T47D (cell line): ENCODE results near the gene CCDC74A.
"Not testable (repeated sequence)": the region's sequence is repeated elsewhere in the genome, so short reads cannot be mapped to it uniquely, and the experiment has no call there.

Experiments
- DNase-seq, 2 experiments: peaks; one replicate each; pipeline versions ENCODE4 v3.0.0 to v3.0.0-alpha.2; 2011 to 2012; ENCODE audit warnings: low read depth in 1 of 2, low spot score in 1 of 2
- JUND ChIP-seq: IDR thresholded peaks from 2 replicates; pipeline ENCODE4 v1.6.1; 2012; ENCODE audit warnings: low read depth
- in situ Hi-C: cut with HindIII; loops from 2 replicates; pipeline ENCODE4 v1.10.0; 2016; ENCODE audit warnings: low sequenced_read_pairs, low pct_unique_long_range_greater_than_20kb

The CCDC74A gene

GRCh38 chr2:131532723-131533608, 5.3 kb downstream of the CCDC74A start:
- DNase-seq, in situ Hi-C loops: not testable (repeated sequence)

- DNase-seq, in situ Hi-C loops: not testable (repeated sequence)
These were observed 6.1 kb downstream of the CCDC74A start for GRCh38 chr2:131533609-131534316.

- in situ Hi-C loops, DNase-seq: not testable (repeated sequence)
These were observed 6.6 kb downstream of the CCDC74A start for GRCh38 chr2:131534317-131534672.

- DNase-seq, in situ Hi-C loops: not testable (repeated sequence)
These were observed 7.3 kb downstream of the CCDC74A start for GRCh38 chr2:131534965-131535364.

- in situ Hi-C loops, result no loop called here
- TF ChIP-seq JUND, result no peak
These were observed 7.8 kb downstream of the CCDC74A start for GRCh38 chr2:131535526-131535925.

GRCh38 chr2:131535951-131536826, 8.5 kb downstream of the CCDC74A start:
- in situ Hi-C loops, DNase-seq: not testable (repeated sequence)

More at GRCh38 chr2:131535526-131535925, 7.8 kb downstream of the CCDC74A start:
- no peak for DNase-seq

- in situ Hi-C loops, DNase-seq: not testable (repeated sequence)
These were observed 9.2 kb downstream of the CCDC74A start for GRCh38 chr2:131536841-131537240.

GRCh38 chr2:131538856-131539255, 11.2 kb downstream of the CCDC74A start:
- DNase-seq, in situ Hi-C loops: not testable (repeated sequence)

- in situ Hi-C loops, result no loop called here
- DNase-seq, result no peak
- no peak for TF ChIP-seq JUND
These were observed 15.0 kb downstream of the CCDC74A start for GRCh38 chr2:131542438-131543384.

- no peak for TF ChIP-seq JUND
- in situ Hi-C loops, result no loop called here
- no peak for DNase-seq
These were observed 15.8 kb downstream of the CCDC74A start for GRCh38 chr2:131543385-131543891.

GRCh38 chr2:131544006-131544812, 16.5 kb downstream of the CCDC74A start:
- DNase-seq, in situ Hi-C loops: not testable (repeated sequence)

GRCh38 chr2:131544813-131545165, 17.1 kb downstream of the CCDC74A start:
- not testable (repeated sequence) for DNase-seq

More at GRCh38 chr2:131544813-131545165, 17.1 kb downstream of the CCDC74A start:
- in situ Hi-C loops, result not testable (repeated sequence)
